DND-41 (cell line): ENCODE data around the gene RFX2.

Experiments
- EZH2 ChIP-seq: IDR thresholded peaks from 3 replicates; pipeline ENCODE4 v1.6.1; 2012; ENCODE audit warnings: borderline replicate concordance, low read depth, mild to moderate bottlenecking, moderate library complexity, low read length, inconsistent platforms; ENCODE audit not compliant: severe bottlenecking
- TF ChIP-seq, protein P1 (sequence below): IDR thresholded peaks from 2 replicates; pipeline ENCODE4 v1.5.1; 2012; ENCODE audit warnings: borderline replicate concordance, low read length, moderate library complexity, mild to moderate bottlenecking; ENCODE audit not compliant: poor library complexity, severe bottlenecking; ENCODE audit errors: extremely low read depth

DNA sequence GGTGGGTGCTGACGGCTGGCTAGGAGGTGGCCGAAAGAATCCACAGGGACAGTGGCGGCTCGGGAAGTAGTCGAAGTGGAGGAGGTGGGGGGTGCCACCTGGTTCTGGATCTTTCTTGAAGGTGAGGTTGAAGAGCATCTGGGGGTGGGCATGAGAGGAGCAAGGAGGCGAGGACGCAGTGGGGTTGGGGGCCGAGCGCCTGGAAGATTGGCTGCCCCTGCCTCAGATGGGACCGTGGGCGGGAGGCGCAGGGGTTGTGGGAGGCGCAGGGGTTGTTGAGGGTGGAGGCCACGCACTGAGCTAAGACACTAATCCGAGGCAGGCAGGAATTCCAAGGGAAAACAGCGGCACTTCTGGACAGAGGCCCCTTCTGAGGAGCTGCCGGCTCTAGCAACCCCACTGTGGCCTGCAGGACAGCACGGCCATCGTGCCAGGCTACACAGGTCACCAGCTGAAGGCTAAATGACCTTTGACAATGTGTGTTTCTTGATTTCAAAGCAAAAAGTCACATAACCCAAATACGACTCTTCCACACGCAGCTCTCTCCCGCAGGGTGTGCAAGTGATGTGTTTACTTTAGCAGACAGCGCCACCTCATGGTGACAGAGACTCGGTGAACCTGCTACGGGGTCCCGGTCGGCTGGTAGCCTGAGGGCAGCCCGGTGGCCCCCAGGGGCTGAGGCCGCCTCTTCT lies 88.3 kb downstream of the RFX2 start:
- TF ChIP-seq, protein P1, sequence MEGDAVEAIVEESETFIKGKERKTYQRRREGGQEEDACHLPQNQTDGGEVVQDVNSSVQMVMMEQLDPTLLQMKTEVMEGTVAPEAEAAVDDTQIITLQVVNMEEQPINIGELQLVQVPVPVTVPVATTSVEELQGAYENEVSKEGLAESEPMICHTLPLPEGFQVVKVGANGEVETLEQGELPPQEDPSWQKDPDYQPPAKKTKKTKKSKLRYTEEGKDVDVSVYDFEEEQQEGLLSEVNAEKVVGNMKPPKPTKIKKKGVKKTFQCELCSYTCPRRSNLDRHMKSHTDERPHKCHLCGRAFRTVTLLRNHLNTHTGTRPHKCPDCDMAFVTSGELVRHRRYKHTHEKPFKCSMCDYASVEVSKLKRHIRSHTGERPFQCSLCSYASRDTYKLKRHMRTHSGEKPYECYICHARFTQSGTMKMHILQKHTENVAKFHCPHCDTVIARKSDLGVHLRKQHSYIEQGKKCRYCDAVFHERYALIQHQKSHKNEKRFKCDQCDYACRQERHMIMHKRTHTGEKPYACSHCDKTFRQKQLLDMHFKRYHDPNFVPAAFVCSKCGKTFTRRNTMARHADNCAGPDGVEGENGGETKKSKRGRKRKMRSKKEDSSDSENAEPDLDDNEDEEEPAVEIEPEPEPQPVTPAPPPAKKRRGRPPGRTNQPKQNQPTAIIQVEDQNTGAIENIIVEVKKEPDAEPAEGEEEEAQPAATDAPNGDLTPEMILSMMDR, result peak; percentile 77
- no peak for TF ChIP-seq EZH2
